ENCODE data around the gene PSAP. TPM values are rescaled to one million over a fixed set of nuclear protein-coding genes. Genes with fewer than 3 reads are reported as not detected.

Gene PSAP
- total and polyA plus RNA-seq, 2 experiments from 2014 or later, result 151 to 391 TPM

- peaks cover 14% of the 10 kb centered on the region for H3K9me3 Mint-ChIP-seq
- H3K27ac Mint-ChIP-seq, result no peak overlapping the region
- H3K4me3 ChIP-seq, result no peak overlapping the region
- no peaks in the 10 kb centered on the region for H3K4me1 ChIP-seq (ENCODE audit: insufficient read depth)
- no peaks in the 10 kb centered on the region for H3F3A ChIP-seq (replicated peaks; ENCODE audit: low read depth)
- DNase-seq (ENCODE audit: low spot score) (no peak), ATAC-seq (no peak)
- no peaks in the 10 kb centered on the region for H3K36me3 ChIP-seq (ENCODE audit: insufficient read depth)
- no peaks in the 10 kb centered on the region for H3K79me2 ChIP-seq (replicated peaks; ENCODE audit: insufficient read depth)
- no peaks in the 10 kb centered on the region for H4K20me1 ChIP-seq (replicated peaks; ENCODE audit: insufficient read depth)
- H3K27me3 Mint-ChIP-seq (ENCODE audit: insufficient read depth, low read depth, poor library complexity), result peaks cover 6% of the 10 kb centered on the region
- H3K4me2 ChIP-seq, result no peak overlapping the region
- peaks cover 6% of the 10 kb centered on the region; the same call in 2 of the 3 replicates for H3K36me3 Mint-ChIP-seq (ENCODE audit: low read depth)
- peaks cover 9% of the 10 kb centered on the region for H3K4me1 Mint-ChIP-seq
- no peak overlapping the region for H3K27ac ChIP-seq (ENCODE audit: low read depth)
- H3K4me3 Mint-ChIP-seq, result no peak overlapping the region
- TF ChIP-seq REST (IDR thresholded peaks at IDR 0.05; ENCODE audit: unreplicated experiment) (no peak), JUNB (IDR thresholded peaks at IDR 0.05; ENCODE audit: unreplicated experiment) (no peak), ZNF114 (CRISPR knock-in tag; IDR thresholded peaks at IDR 0.05) (no peak), CREB1 (CRISPR knock-in tag; IDR thresholded peaks at IDR 0.05; ENCODE audit: low read depth) (no peak), CTCF (conservative IDR thresholded peaks at IDR 0.05; ENCODE audit: low read depth in 2 of 2) (no peak), ETS1 (IDR thresholded peaks at IDR 0.05) (no peak), ZNF462 (CRISPR knock-in tag; IDR thresholded peaks at IDR 0.05) (no peak), NANOG (IDR thresholded peaks at IDR 0.05; ENCODE audit: borderline replicate concordance) (no peak), EZH2 (IDR thresholded peaks at IDR 0.05; ENCODE audit: low read depth, unreplicated experiment) (no peak), EZH2phosphoT487 (IDR thresholded peaks at IDR 0.05; ENCODE audit: unreplicated experiment) (no peak), ZNF331 (CRISPR knock-in tag; IDR thresholded peaks at IDR 0.05; ENCODE audit: low read depth) (no peak), POLR2AphosphoS5 (IDR thresholded peaks at IDR 0.05; ENCODE audit: low read depth) (no peak), STAT1 (IDR thresholded peaks at IDR 0.05; ENCODE audit: unreplicated experiment) (no peak)
- no peaks in the 10 kb centered on the region for H3K9me2 ChIP-seq (ENCODE audit: insufficient read depth)
- no peaks in the 10 kb centered on the region for H3K27me3 ChIP-seq (ENCODE audit: insufficient read depth)
- H2AFZ ChIP-seq, result no peak overlapping the region; the same call in 1 of the 2 replicates
Measured at GRCh38 chr10:71877821-71878220, 26.8 kb upstream of the PSAP start.
